GM21737 (cell line): ENCODE results near the gene PACSIN1.
"Not testable (repeated sequence)": the region's sequence is repeated elsewhere in the genome, so short reads cannot be mapped to it uniquely, and the experiment has no call there.

Experiments used
- ATAC-seq: cut with Tn5 transposase; IDR thresholded peaks from one replicate; pipeline ENCODE4 v1.9.1; 2021; ENCODE audit warnings: mild to moderate bottlenecking, moderate library complexity; ENCODE audit not compliant: unreplicated experiment

PACSIN1 gene

GRCh38 chr6:34484899-34485298 lies 19.0 kb downstream of the PACSIN1 start:
- ATAC-seq = no peak

GRCh38 chr6:34485321-34486060 lies 19.6 kb downstream of the PACSIN1 start:
- ATAC-seq = no peak

- no peak for ATAC-seq
Observed at GRCh38 chr6:34486106-34486740, 20.3 kb downstream of the PACSIN1 start.

GRCh38 chr6:34486886-34487285 lies 21.0 kb downstream of the PACSIN1 start:
- not testable (repeated sequence) for ATAC-seq

DNA sequence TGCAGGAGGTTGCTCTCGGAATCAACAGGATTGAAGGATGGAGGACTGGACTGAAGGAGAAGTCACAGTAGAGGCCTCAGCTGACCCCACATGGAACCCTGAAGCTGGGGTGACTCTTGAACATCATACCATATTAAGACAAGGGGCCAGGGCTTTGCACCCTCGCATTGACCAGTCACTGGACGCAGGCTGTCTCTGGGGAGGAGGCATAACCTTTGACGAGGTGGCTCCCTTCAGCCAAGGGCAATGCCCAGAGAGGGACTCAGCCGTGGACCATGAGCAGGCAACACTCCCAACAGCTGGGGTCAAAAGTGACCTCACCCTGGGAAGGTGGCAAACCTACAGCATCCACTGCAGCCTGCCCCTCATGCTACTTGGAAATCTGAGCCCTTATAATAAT lies 21.7 kb downstream of the PACSIN1 start:
- ATAC-seq = no peak

DNA sequence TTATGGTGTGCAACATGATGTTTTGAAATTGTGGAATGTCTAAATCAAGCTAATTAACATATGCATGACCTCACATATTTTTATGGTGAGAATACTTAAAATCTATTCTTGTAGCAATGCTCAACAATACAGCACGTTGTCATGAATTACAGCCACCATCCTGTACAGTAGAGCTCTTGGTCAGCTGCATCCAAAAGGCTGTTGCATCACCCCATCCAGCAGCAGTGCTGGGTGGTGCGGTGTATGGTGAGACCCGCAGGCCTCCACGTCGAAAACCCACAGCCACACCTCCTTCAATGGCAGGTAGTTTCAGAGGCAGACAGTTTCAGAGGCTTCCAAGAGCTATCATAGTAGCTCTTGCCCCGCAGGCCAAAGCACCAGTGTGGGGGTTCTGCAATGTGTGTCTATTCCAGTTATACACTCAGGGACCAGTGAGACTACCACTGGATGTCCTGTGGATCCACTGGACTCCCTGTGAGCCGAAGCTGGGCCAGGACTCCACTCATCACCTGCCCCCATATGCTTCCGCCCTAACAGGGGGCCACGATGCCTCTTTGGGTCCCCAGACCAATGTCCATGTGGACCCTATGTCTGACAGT lies 23.4 kb downstream of the PACSIN1 start:
- no peak for ATAC-seq

DNA sequence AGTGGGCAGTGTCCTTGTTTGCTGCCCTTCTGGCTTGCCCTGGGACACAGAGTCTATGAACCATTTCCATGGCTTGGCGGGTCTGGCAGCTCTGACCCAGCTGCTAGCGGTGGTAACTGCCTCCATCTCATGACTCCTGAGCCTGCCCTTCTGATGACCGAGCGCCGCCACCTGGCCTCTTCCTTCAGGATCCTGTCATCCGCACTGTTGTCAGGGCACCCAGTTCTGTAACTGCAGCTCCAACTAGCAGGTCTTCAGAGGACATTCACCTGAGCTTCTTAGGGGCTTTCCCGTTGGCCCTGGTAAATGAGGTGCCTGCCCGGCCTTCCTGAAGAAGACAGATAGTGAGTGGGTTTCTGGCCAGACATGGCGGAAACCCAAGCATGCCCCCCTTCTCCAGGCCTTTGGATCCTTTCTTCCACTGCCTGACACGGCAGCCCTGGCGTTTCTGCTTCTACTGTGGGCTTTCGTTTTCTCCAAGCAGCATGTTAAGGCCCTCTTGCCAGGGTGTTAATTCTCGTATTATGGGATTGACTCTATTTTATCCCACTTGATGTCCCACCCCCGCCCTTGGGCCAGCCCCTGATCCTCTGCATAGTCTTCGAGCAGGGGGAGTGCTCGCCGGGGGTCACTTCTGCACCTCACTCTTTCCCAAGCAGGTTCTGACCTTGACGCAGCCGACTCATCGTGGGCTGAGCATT lies 24.7 kb downstream of the PACSIN1 start:
- ATAC-seq = no peak

DNA sequence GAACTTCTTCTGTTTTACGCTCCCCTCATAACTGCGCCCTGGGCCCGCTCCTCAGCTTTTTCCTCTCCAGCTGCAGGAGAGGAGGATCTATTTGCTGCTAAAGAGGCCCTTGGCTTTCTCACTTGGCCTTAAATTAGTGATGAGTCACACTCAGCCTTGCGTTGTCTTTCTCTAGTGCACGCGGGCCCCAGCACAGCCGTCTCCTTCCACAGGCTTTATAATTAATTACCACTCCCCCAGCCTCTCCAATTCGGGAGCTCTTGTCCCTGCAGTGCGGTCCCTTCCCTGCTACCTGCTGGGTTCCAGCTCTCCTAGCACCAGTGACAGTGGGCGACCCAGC lies 25.2 kb downstream of the PACSIN1 start:
- ATAC-seq = no peak

- no peak for ATAC-seq
Observed at GRCh38 chr6:34493344-34493743, 27.5 kb downstream of the PACSIN1 start.

DNA sequence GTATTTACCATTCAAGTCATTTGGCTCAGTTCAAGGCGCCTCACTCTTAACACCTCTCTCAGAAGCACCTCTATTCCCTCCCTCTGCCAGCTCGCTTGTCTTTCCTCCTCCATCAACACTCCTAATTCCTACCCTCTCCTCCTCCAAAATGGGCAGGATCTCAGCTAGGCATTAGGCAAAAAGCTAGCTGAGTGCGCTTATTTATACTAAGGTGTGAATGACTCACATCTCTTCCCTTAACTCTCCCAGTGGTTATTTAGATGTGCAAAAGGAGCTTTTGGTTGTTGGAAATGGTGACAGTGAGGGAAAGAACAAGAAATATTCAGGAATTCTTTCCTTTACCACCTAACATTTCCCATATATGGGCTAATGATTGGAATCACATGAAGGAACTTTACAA lies 29.1 kb downstream of the PACSIN1 start:
- ATAC-seq = no peak

DNA sequence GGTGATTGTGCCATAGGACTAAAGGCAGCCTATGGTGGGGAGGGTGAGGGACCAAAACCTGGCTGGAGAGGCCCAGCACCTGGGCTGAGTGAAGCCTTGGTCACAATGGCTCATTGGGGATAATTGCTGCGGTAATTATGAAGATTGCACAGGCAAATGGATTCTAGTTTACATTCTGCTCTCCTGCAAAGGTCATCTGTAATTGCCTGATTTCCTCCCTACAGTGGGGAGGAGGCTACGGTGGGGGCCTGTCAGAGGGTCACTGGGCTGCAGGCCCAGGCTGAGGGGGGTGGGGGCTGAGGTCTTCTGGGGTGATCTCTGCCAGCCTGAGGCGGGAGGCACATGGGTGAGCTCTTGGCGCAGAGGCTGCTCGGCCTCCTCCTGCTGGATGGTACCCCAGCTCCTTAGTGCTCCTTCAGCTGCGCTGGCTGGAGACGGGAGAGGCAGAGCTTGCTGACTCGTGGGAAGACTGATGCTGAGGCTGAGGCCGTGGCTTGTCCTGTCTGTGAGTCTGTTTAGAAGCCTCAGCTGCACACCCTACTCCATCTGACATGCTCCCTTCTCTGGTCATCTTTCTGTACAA lies 30.3 kb downstream of the PACSIN1 start:
- no peak for ATAC-seq

GRCh38 chr6:34497411-34497810 lies 31.5 kb downstream of the PACSIN1 start:
- ATAC-seq = no peak

DNA sequence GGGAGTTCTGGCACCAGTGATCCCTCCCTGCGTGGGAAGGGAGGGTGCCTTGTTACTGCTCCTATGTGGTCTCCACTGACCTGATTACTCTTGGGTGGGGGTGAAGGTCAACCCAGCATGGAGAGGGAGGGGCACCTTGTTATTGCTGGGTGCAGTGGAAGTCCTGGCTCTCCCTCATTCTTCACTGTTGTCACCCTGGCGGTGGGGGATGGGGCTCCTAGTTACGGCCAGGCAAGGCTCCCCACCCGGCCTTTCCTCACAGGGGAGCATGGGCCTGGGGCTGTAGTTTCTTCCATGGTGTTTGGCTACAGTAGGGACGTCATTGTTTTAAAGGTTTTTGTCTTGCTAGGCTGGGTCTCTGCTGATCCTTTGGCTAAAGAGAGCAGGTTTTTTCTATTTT lies 40.8 kb downstream of the PACSIN1 start:
- no peak for ATAC-seq

GRCh38 chr6:34508425-34508824 lies 42.5 kb downstream of the PACSIN1 start:
- ATAC-seq = no peak

- ATAC-seq = no peak
Observed at GRCh38 chr6:34509782-34510181, 43.9 kb downstream of the PACSIN1 start.

DNA sequence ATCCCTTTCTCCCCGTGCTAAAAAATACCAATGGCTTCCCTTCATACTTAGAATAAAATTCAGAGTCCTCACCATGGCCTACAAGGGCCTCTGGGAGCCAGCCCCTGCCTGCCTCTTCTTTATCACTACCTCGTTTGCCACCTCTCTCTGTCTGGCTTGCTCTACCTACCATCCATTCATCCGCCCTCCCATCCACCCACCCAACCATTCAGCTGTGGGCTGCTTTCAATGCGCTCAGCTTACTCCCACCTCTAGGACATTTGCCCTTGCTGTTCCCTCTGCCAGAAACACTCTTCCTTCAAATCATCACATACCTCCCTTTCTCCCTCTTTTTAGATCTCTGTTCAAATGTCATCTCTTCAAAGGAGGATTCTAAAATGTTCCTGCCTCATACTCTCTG lies 44.4 kb downstream of the PACSIN1 start:
- no peak for ATAC-seq

DNA sequence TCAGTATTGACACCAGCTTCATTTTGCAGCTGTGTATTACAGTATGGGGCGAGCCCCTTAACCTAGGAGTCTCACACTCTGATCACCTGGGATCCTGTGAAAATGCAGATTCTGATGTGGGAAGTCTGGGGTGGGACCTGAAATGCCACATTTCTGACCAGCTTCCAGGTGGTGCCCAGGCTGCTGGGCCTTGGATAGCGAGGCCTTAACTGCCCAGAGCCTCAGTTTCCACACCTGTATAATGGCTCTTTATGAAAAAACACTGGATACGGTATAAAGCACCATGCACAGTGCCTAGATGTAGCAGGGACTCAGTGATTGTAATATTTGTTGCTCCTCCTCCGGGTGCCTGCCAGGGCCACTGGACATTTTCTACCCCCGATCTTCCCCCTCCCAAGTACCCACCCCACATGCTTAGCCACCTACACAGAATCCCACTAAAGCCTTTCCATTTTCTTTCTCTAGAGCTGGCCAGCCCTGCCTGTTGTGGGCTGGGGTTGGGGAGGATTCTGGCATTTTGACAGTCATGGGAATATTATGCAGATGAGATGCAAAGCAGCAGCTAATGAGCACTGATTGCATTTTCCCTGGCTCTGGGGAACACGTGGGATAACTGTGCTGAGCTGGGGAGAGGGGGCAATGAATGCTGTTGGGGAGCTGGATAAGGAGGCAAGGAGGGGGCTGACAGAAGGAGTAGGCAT lies 45.5 kb downstream of the PACSIN1 start:
- ATAC-seq = no peak

GRCh38 chr6:34511915-34512737 lies 46.2 kb downstream of the PACSIN1 start:
- no peak for ATAC-seq

DNA sequence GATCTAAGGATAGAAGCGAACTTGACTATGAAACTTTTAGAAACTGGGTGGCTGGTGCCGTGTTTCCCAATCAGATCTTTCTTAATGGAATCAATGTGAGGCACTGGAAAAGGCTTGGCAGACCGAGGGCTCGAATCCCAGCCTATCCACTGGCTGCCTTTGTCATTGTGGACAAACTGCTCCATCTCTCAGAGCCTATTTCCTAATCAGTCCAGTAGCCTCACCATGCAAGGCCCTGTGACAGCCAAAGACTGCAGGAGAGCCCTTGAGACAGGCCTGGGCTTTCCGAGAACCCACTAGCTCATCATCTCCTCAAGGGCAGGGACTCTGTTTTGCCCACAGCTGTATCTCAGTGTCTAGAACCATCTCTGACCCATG lies 46.9 kb downstream of the PACSIN1 start:
- no peak for ATAC-seq

DNA sequence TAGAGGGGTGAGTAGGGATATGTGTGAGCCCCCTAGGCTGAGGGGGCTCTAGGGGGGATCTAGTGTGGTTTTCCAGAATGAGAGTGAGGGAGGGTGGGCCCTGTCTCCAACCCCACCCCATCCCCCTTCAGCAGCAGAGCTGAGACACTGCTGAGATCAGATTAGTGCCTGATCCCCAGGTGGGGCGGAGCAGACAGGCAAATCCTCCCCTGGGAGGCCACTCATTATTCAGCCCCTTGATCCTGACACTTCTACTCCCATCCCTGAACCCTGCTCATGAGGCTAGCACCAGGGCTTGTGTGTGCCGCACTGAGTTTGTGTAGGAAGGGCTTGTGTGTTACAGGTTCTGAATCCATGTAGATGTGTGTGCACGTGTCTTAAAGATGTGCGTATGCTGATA lies 47.8 kb downstream of the PACSIN1 start:
- ATAC-seq = no peak
